GM18867 (cell line): Measurements from ENCODE around the gene RAB1B.
A peak's percentile ranks its signal among the peaks of the same experiment; 100 is the strongest.
"Not testable (repeated sequence)": the region's sequence is repeated elsewhere in the genome, so short reads cannot be mapped to it uniquely, and the experiment has no call there.

Experiments
- ATAC-seq: cut with Tn5 transposase; IDR thresholded peaks from one replicate; pipeline ENCODE4 v1.9.1; 2021; ENCODE audit warnings: mild to moderate bottlenecking, moderate library complexity; ENCODE audit not compliant: unreplicated experiment

The RAB1B gene

DNA sequence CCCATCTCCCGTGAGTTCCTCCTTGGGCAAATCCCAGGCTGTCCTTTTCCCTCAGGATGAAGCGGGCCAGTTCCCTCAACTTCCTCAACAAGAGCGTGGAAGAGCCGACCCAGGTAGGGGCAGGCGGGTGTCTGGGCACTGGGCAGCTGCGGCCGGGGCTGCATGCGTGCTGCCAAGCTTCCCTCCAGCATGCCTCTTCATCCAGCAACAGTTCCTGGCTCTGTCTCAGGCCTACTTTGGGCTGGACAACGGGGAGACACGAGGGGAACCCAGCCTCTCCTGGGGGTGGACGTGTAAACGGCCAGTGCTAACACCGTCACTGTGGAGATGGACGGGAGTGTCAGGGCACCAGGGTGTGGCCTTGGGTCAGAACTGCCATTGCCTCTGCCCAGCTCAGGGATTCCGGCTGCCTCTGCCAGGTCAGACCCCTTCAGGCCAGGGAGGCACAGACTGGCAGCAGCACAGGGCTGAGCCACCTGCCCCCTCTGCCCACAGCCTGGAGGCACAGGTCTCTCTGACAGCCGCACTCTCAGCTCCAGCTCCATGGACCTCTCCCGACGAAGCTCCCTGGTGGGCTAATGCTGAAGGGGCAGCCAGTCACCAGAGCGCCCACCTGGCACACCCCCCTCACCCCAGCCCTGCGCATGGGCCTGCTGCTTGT lies 1.9 kb upstream of the RAB1B start:
- ATAC-seq: no peak

DNA sequence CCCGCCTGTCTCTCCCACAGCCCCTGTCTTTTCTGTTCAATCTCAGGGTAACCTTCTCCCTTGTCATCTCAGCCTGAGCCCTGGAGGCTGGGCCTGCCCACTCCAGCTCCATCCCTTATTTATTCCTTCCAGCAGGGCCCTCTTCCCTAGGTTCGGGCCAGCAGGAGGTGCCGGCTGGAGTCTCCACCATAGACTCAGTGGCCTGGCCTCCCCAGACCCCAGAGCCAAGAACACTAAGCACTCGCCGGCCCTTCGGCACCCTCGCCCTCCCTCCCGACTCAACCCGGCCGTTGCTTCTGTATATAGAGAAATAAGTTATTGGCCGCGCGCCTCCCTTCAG lies 1.4 kb upstream of the RAB1B start:
- no peak for ATAC-seq

DNA sequence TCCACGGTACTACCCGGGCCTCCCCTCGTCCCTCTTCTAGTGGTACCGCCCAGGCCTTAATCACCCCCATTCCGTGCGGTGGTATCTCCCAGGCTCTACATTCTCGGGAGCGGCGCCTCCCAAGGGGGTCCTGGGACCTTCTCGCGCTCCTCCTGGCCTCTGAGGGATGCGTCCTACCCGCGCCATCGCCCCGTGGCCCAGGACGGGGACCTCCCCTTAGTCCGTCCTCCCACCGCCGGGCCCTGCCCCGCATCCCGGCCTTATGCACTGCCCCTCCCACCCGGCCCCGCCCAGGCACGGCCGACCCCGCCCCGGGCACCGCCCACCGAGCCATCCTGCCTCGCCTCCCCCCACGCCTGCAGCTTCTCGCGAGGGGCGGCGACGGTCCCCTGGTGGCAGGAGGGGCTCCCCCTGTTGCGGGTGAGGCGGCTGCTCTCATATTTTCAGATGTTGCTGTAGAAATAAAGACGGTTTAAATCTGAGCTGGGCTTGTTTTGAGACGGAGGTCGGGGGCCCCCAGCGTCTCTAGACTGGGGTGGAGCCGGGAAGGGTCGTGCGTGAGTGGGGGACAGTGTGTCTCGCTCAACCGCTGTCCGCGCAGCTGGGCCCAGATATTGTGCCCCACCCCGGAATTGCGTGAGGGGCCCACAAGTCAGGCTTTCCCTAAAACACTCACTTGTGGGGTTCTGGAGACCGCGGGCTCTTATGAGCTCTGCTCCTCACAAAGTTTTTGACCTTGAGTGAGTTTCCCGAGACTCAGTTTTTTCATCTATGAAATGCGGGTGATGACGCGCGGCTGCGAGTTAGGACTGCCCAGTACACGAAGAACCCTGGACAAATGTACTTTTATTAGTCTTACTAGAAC lies 828 bp upstream of the RAB1B start:
- ATAC-seq: peak; percentile 50

DNA sequence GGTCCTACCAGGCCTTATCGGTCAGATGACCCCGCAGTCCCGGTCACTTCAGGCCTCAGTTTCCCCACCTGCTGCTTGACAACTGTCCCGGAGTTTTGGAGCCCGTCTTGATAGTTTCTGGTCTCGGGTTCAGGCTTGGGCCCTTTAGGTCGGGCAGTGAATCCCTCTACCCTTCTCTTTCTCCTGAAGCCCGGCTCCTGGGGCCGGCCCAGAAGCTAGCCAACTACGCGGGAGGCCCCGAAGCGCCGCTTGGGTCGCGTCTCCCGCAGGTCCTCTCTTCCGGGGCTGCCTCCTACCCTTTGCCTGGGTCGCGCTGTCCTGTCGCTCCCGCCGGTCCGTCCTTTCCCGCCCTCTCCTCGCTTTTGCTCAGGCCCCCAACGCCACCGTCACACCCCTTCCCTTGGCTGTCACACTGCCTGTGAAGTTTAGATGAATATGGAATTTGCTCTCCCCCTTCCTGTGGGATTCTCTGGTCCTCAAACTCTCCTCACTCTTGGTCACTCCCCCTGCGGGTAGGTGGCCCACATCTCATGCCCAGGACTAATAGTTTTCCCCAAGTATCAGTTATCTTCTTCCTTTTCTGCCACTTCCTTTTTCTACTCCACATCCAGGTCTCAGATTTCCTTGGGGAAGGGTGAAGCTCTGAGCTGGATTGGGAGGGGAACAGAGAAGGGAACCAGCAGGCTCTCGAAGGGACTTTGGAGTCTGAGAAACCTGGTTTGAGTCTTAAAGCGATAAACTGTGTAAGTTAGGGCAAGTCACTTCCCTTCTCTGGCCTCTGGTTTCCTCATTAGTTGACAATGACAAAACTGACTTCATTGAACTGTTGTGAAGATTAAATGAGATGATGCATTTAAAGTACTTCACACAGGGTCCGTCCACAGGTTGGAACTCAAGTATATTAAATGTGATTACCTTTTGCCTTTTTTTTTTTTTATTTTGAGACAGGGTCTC lies 790 bp downstream of the RAB1B start:
- ATAC-seq: no peak

DNA sequence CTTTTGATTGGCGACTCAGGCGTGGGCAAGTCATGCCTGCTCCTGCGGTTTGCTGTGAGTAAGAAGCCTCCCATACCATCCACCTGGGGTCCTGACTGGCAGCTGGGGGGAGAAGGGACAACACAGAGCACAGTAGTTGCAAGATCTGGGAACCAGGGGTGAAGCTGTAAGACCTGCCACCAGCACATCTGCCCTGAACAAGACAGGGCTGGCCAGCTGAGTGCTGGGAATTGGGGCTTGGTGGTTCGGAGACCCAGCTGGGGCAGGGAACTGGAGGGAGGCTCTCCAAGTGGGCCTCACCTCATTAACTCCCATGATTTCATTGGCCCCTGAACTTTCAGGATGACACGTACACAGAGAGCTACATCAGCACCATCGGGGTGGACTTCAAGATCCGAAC lies 3.4 kb downstream of the RAB1B start:
- ATAC-seq: no peak

DNA sequence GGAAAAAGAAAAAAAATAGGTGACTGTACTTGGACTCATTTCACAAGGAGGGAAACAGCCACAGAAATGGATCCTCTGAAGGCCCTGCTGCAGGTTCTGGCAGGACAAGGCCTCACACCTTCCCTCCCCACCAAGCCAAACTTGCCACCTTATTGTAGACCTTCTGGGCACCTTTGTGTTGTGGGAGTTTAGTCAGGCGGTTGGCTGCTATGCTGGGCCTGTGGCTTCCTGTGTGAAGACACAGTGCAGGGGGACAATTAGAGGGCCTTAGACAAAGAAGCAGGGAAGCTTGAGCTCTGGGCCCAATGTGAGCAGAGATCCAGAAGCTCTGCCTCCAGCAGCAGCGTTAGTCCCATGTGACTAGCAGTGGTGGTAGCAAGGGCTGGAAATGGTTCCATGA lies 4.2 kb downstream of the RAB1B start:
- no peak for ATAC-seq

DNA sequence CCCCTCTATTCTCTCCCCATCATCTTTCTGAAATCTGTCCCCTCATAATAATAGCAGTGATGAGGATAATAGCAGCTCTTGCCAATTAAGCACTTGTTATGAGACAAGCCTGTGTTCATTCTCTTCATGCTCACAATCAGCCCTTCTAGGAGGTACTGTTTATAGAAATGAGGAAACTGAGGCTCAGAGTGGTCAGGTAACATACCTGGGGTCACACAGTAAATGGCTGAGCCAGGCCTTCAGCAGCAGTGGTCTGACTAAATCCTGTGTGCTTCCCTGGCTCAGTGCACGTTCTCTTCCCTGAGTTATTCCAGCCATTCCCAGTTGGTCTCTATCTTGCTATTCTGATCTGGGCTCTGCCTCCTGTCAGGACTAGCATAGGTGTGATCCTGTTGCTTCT lies 5.8 kb downstream of the RAB1B start:
- no peak for ATAC-seq

DNA sequence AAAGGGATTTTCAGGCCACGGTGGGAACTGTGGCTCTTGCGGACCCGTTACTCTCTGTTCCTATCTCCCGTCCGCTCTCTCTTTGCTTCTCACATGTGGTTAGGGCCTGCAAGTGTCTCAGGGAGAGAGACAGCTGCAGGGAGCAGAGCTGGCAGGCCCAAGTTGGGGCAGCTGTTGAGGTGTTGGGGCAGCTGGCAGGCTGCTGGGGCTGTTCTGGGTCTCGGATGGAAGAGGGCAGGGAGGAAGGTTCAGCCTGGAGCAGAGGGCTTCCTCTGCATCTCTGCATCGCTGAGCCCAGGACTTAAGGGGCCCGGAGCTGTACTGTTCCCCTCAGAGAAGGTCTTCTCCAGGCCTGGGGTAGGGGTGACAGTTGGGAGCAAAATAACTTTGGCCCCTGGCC lies 7.0 kb downstream of the RAB1B start:
- ATAC-seq: no peak

DNA sequence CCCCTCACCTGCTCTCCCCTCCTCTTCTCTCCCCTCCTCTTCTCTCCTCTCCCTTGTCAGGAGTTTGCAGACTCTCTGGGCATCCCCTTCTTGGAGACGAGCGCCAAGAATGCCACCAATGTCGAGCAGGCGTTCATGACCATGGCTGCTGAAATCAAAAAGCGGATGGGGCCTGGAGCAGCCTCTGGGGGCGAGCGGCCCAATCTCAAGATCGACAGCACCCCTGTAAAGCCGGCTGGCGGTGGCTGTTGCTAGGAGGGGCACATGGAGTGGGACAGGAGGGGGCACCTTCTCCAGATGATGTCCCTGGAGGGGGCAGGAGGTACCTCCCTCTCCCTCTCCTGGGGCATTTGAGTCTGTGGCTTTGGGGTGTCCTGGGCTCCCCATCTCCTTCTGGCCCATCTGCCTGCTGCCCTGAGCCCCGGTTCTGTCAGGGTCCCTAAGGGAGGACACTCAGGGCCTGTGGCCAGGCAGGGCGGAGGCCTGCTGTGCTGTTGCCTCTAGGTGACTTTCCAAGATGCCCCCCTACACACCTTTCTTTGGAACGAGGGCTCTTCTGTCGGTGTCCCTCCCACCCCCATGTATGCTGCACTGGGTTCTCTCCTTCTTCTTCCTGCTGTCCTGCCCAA lies 7.7 kb downstream of the RAB1B start:
- ATAC-seq: no peak

DNA sequence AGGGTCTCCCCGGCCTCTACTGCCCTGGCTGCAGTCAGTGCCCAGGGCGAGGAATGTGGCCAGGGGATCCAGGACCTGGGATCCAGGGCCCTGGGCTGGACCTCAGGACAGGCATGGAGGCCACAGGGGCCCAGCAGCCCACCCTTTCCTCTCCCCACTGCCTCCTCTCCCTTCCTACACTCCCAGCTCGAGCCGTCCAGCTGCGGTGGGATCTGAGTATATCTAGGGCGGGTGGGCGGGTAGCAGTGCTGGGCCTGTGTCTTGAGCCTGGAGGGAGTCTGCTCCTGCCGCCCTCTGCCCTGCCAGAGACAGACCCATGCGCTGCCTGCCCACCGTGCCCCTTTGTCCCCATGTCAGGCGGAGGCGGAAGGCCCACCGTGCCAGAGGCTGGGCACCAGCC lies 8.2 kb downstream of the RAB1B start:
- ATAC-seq: not testable (repeated sequence)

DNA sequence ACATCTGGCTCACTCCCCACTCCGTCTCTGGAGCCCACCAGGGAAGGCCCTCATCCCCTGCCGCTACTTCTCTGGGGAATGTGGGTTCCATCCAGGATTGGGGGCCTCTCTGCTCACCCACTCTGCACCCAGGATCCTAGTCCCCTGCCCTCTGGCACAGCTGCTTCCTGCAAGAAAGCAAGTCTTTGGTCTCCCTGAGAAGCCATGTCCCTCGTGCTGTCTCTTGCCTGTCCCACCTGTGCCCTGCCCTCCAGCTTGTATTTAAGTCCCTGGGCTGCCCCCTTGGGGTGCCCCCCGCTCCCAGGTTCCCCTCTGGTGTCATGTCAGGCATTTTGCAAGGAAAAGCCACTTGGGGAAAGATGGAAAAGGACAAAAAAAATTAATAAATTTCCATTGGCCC lies 8.6 kb downstream of the RAB1B start:
- not testable (repeated sequence) for ATAC-seq

DNA sequence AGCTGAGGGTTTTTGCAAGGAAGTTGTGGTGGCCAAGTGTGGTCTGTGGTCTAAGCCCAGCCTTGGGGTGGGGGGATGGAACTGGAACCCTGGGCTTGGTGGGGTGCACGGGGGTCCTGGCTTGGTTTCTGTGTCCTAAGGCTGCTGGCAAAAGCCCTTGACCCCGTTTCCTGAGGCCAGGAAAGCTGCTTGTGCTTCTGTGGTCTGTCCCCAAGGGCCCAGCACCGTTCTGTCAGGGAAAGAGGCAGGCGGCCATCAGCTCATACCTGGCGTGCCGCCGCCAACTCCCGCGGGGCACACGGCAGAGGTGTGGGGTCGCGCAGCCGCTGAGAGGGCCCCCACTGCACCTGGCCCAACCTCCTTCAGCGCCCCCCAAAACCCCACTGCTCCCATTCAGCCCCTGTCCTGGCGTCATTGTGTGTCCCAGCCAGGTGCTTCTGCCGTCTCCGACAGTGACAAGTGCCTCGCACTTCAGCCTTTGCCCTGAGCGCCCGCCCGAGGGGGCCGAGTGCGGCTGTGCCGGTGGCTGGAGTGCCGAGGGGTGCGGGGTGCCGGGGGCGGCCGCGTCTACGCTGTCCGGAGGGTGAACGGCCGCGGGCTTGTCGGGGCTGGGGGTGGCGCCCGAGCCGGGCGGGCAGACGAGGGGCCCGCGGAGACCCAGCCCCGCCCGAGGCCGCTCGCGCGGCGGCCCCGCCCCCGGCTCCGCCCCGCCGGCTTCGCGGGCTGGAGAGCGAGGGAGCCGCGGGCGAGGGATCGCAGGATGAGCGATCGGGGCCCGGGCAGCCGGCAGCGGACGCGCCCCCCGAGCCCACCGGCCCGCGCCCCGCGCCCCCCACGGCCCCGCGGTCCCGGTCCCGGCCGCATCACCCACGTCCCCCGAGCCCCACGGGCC lies 9.3 kb downstream of the RAB1B start, which contains the start of gene CNIH2:
Gene CNIH2, plus strand, starts transcription at position 705 of the 892 bp plus-strand sequence. CDS start 282 bp downstream, outside the sequence.
- no peak for ATAC-seq

DNA sequence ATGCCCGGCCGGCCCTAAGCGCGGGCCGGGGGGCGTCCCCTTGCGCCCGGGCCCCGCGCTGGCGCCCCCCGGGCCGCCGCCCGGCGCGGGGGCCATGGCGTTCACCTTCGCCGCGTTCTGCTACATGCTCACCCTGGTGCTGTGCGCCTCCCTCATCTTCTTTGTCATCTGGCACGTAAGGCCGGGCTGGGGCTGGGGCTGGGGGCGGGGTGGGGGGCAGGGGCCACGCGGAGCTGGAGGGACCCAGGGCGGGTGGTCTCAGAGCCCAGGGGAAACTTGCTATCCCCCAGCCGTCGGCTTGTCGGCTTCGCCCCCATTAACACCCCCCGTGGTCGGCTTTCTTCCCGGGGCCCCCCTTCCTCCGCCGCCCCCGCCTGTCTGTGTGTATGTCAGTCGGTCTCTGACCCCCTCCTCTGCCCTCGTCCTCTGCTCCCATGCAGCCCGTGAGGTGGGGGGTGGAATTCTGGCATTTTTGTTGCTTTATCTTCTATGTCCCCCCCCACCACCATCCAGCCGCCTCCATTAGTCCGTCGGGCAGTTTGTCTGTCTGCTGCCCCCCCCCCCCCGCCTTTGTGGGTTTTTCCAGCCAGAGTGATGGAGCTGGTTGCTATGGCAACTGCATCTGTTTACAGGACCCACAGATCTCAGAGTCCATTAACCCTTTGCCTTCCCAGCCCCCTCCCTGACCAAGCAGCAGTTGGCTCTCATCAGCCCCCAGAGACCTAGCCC lies 10.1 kb downstream of the RAB1B start:
- ATAC-seq: no peak

DNA sequence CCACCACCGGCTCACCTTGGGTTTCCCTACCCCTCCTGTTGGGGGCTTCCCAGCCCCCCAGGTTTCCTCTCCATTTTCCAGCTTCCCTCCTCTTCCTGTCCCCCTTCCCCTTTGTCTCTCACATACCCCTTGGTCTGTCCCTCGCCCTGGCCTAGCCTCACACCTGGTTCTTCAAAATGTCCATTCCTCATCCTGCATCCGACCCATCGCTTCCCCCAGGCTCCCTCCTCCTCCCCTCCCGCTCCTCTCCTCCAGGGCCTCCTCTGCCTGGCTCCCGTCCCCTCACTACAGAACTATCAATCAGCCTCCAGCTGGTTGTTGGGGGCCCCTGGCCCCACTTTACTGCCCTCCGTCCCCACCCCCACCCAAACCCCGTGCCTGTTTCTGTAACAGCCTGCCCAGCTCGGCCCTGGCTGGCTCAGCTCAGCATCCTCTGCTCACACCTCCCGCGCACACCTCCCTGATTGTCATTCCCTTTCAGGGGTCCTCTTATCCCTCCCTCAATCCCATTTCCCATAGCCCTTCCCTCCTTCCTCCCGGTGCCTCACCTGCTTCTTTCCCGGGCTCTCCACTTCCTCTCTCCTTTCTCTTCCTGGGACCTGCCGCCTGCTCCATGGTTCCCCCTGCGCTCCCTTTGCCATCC lies 10.8 kb downstream of the RAB1B start:
- ATAC-seq: no peak

DNA sequence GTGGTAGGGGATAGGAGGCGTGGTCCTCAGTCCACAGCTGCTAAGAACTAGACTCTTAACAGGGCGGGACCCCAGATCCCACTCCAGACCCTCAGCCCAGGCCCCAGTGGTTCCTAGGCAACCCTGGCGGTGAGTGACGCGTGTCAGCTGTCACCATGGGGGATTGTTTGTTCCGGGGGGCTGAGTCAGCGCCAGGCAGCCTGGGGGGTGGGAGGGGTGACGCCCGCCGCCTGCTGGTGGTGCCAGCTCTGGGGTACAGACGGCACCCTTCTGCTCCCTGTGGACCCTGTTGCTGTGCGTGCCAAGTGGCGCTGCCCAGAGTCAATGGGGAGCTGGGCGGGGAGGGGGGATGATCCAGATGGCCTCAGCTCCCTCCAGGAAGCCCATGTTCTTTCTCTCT lies 12.0 kb downstream of the RAB1B start:
- no peak for ATAC-seq

DNA sequence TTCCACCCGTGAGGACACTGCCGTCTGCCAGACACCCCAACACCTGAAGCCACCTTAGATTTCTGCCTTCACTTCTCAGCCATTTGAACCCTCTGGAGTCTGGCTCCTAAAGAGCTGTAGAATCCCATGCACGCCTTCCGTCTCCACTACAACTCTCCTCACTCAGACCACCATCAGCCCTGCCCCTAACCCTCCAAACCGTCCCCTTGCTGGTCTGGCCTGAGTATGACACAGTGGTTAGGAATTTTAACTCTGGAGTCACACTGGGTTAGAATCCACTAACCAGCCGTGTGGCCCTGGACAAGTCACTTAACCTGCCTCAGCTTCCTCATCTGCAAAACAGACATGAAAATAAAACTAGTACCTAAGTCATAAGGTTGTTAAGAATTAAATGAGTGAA lies 12.6 kb downstream of the RAB1B start:
- ATAC-seq: no peak

DNA sequence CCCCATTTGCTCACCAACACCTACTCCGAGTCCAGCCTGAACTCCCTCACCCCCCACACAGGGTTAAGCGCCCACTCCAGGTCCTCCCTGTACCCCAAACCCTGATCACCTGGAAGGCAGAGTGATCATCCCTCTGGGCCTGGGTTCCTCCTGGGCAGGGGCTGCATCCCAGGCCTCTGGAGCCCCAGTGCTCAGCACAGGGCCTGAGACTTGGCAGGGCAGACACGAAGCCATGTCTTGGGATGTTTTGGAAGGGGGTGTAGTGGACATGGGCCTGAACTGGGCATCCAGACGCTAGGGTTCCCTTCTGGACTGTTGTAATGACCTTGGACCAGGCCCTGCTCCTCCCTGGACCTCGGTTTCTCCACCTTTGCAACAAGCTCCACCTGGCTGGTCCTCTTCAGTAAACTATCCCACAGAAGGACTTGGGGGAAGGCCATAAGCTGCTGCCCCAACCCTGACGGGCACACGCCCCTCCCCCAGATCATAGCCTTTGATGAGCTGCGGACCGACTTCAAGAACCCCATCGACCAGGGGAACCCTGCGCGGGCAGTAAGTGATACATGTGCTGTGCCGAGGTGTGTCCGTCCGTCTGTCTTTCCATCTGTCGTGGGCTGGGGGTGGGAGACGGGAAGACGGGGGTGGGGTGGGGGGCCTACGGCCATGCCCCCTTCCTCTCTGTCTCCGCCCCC lies 13.5 kb downstream of the RAB1B start:
- no peak for ATAC-seq
